HL-60 (cell line): ENCODE results near the gene TLCD1.

Experiments used
- POLR2AphosphoS5 ChIP-seq: IDR thresholded peaks from 2 replicates; pipeline ENCODE4 v1.6.1; 2012; ENCODE audit warnings: low read depth
- TF ChIP-seq, protein P1 (sequence below): IDR thresholded peaks from one replicate; pipeline ENCODE4 v1.5.1; 2011; ENCODE audit warnings: low read length, control low read depth, inconsistent platforms; ENCODE audit not compliant: insufficient read depth
- TF ChIP-seq, protein P2 (sequence below): IDR thresholded peaks from 2 replicates; pipeline ENCODE4 v1.6.1; 2012; ENCODE audit warnings: low read depth; ENCODE audit not compliant: insufficient replicate concordance

DNA sequence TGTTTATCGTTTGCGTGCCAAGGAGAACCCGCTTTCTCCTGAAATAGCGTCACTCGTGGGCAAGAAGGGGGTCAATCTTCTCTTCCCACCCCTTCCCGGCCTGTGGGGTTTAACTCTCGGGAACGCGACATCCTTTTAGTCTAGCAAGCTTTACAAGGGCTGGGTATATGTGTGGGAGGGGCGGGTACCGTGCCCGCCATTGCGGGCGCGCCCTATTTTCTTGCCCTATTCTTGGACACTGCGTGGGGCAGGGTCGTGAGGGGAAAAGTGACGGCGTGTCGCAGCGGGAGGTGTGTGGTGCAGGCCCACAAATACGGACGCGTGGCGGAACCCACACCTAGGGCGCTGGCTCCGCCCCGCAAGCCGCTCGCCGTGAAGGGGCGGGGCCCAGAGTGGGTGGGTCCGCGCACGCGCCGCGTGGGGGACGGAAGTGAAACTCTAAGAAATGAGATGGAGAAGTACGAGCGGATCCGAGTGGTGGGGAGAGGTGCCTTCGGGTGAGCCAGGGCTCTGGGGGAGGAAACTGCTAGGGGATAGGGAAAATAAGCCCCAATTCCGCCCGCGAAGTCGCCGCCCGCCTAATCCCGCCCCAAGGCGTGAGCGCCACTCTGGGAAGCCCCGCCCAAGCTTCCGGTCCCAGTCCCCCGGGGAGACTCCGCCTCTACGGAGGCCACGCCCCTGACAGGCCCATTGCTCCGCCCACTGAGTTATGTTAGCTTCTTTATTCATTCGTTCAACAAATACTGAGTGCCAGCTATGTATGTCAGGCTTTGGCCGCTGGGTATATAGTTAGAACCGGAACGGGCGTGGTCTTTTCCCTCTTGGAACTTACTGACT, 2.5 kb upstream of the TLCD1 start, which contains the start of gene NEK8:
- TF ChIP-seq, protein P1, sequence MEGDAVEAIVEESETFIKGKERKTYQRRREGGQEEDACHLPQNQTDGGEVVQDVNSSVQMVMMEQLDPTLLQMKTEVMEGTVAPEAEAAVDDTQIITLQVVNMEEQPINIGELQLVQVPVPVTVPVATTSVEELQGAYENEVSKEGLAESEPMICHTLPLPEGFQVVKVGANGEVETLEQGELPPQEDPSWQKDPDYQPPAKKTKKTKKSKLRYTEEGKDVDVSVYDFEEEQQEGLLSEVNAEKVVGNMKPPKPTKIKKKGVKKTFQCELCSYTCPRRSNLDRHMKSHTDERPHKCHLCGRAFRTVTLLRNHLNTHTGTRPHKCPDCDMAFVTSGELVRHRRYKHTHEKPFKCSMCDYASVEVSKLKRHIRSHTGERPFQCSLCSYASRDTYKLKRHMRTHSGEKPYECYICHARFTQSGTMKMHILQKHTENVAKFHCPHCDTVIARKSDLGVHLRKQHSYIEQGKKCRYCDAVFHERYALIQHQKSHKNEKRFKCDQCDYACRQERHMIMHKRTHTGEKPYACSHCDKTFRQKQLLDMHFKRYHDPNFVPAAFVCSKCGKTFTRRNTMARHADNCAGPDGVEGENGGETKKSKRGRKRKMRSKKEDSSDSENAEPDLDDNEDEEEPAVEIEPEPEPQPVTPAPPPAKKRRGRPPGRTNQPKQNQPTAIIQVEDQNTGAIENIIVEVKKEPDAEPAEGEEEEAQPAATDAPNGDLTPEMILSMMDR = no peak
- TF ChIP-seq POLR2AphosphoS5 = peak; percentile 61
- TF ChIP-seq, protein P2, sequence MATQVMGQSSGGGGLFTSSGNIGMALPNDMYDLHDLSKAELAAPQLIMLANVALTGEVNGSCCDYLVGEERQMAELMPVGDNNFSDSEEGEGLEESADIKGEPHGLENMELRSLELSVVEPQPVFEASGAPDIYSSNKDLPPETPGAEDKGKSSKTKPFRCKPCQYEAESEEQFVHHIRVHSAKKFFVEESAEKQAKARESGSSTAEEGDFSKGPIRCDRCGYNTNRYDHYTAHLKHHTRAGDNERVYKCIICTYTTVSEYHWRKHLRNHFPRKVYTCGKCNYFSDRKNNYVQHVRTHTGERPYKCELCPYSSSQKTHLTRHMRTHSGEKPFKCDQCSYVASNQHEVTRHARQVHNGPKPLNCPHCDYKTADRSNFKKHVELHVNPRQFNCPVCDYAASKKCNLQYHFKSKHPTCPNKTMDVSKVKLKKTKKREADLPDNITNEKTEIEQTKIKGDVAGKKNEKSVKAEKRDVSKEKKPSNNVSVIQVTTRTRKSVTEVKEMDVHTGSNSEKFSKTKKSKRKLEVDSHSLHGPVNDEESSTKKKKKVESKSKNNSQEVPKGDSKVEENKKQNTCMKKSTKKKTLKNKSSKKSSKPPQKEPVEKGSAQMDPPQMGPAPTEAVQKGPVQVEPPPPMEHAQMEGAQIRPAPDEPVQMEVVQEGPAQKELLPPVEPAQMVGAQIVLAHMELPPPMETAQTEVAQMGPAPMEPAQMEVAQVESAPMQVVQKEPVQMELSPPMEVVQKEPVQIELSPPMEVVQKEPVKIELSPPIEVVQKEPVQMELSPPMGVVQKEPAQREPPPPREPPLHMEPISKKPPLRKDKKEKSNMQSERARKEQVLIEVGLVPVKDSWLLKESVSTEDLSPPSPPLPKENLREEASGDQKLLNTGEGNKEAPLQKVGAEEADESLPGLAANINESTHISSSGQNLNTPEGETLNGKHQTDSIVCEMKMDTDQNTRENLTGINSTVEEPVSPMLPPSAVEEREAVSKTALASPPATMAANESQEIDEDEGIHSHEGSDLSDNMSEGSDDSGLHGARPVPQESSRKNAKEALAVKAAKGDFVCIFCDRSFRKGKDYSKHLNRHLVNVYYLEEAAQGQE = no peak
